GM23248 (cell line): ENCODE results near the gene ANO1. TPM values are rescaled to one million over a fixed set of nuclear protein-coding genes. Genes with fewer than 3 reads are reported as not detected.

ENCODE experiments used
- DNase-seq: peaks from one replicate; pipeline ENCODE4 v3.0.0-alpha.2; 2015
- H2AFZ ChIP-seq: fragments of 200-600 bp; sonication (generic); 2 replicates; pipeline ENCODE4 v1.6.1; 2016; ENCODE audit warnings: antibody characterized with exemption
- H3F3A ChIP-seq: fragments of 200-600 bp; sonication (generic); 2 replicates; pipeline ENCODE4 v1.6.1; 2016; ENCODE audit warnings: mild to moderate bottlenecking, antibody characterized with exemption, mixed run types; ENCODE audit not compliant: insufficient read depth
- H3K27ac ChIP-seq: fragments of 200-600 bp; sonication (generic); 2 replicates; pipeline ENCODE4 v1.5.1; 2016; ENCODE audit warnings: mild to moderate bottlenecking
- H3K27me3 ChIP-seq: fragments of 200-600 bp; sonication (generic); replicated peaks from 2 replicates; pipeline ENCODE4 v1.6.1; 2016; ENCODE audit warnings: mild to moderate bottlenecking; ENCODE audit not compliant: insufficient read depth
- H3K36me3 ChIP-seq: fragments of 200-600 bp; sonication (generic); 2 replicates; pipeline ENCODE4 v1.6.1; 2016; ENCODE audit warnings: low read depth, mild to moderate bottlenecking
- H3K4me1 ChIP-seq: fragments of 200-600 bp; sonication (generic); 2 replicates; pipeline ENCODE4 v1.6.1; 2016; ENCODE audit warnings: mild to moderate bottlenecking; ENCODE audit not compliant: insufficient read depth
- H3K4me2 ChIP-seq: fragments of 200-600 bp; sonication (generic); one replicate; pipeline ENCODE4 v1.6.1; 2016; ENCODE audit warnings: mild to moderate bottlenecking; ENCODE audit not compliant: unreplicated experiment
- H3K4me3 ChIP-seq: fragments of 200-600 bp; sonication (generic); 2 replicates; pipeline ENCODE4 v1.5.1; 2016; ENCODE audit warnings: mild to moderate bottlenecking
- H3K79me2 ChIP-seq: fragments of 200-600 bp; sonication (generic); 2 replicates; pipeline ENCODE4 v1.6.1; 2016; ENCODE audit warnings: mild to moderate bottlenecking; ENCODE audit not compliant: insufficient read depth
- H3K9ac ChIP-seq: fragments of 200-600 bp; sonication (generic); 2 replicates; pipeline ENCODE4 v1.6.1; 2016; ENCODE audit warnings: mild to moderate bottlenecking
- H3K9me2 ChIP-seq: fragments of 200-600 bp; sonication (generic); 2 replicates; pipeline ENCODE4 v1.6.1; 2016; ENCODE audit warnings: mixed run types, mild to moderate bottlenecking, moderate library complexity; ENCODE audit not compliant: insufficient read depth
- H3K9me3 ChIP-seq: fragments of 200-600 bp; sonication (generic); one replicate; pipeline ENCODE4 v1.6.1; 2017; ENCODE audit warnings: low read depth
- H4K20me1 ChIP-seq: fragments of 200-600 bp; sonication (generic); 2 replicates; pipeline ENCODE4 v1.6.0; 2016; ENCODE audit not compliant: insufficient read depth
- EZH2 ChIP-seq: fragments of 200-600 bp; sonication (generic); IDR thresholded peaks from 2 replicates; pipeline ENCODE4 v1.6.1; 2018; ENCODE audit warnings: antibody characterized with exemption, mild to moderate bottlenecking; ENCODE audit not compliant: insufficient read depth, poor library complexity, severe bottlenecking
- EZH2phosphoT487 ChIP-seq: fragments of 200-600 bp; sonication (generic); IDR thresholded peaks from 2 replicates; pipeline ENCODE4 v1.6.1; 2018; ENCODE audit warnings: antibody characterized with exemption, moderate library complexity, mild to moderate bottlenecking, low read depth; ENCODE audit not compliant: insufficient read depth
- WGBS, 2 experiments: methylation state at CpG; one replicate each; pipeline ENCODE4 v1.1.6; 2015 to 2017; ENCODE audit warnings: low lambda C conversion rate in 2 of 2, low coverage in 1 of 2; ENCODE audit errors: missing lambda C conversion rate in 2 of 2; 5-methylcytosine and 5-hydroxymethylcytosine counted together
- in situ Hi-C: fragments of 300-500 bp; cut with MboI; formaldehyde crosslinking; loops from 2 replicates; pipeline ENCODE4 v1.15.0; 2020
- polyA plus RNA-seq: library from polyadenylated mRNA; unstranded; fragments of >200 nt; fragmentation: Nextera tagmentation; extraction: Ambion mirVana; gene quantifications from 2 replicates; pipeline ENCODE4 v1.2.1, GENCODE V29; 2016
- total RNA-seq: library from RNA; depleted of rRNA; stranded (reverse); fragments of >200 nt; shearing (Covaris generic); gene quantifications from 2 replicates; pipeline ENCODE4 v1.2.3, GENCODE V29; 2014; rRNA removed

ANO1 gene
- total RNA-seq (0.97 TPM in 1 of 2 replicates, not detected in the other), polyA plus RNA-seq (not detected in 2 replicates)

DNA sequence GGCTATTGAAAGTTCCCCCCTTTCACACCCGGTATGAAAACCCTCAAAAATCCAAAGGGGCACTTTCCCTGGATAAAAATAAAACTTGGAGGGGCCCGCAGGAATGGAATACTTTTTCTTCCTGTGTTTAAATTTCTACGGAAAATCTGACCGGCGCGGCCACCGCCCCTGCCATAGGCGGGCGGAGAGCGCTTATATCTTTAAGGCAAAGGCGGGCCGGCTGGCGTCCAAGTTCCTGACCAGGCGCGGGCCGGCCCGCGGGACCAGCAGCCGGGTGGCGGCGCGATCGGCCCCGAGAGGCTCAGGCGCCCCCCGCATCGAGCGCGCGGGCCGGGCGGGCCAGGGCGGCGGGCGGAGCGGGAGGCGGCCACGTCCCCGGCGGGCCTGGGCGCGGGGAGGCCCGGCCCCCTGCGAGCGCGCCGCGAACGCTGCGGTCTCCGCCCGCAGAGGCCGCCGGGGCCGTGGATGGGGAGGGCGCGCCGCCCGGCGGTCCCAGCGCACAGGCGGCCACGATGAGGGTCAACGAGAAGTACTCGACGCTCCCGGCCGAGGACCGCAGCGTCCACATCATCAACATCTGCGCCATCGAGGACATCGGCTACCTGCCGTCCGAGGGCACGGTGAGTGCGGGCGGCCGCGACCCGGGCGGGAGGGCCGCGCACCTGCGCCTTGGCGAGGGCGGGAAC lies at the start of gene ANO1:
Gene ANO1, plus strand, starts transcription at position 223 of the 686 bp plus-strand sequence. Its CDS starts 290 bp downstream, at position 513.
- peak; percentile 69 for TF ChIP-seq EZH2
- no peak for TF ChIP-seq EZH2phosphoT487
- Histone ChIP-seq H3K4me3 (no peak within 1 kb of the TSS), H3F3A (no peaks in the 10 kb centered on the region), H3K27ac (no peak within 1 kb of the TSS), H3K4me2 (no peak within 1 kb of the TSS), H3K9me3 (no peaks in the 10 kb centered on the region), H3K79me2 (no peaks in the 10 kb centered on the region), H2AFZ (no peak within 1 kb of the TSS), H4K20me1 (no peaks in the 10 kb centered on the region), H3K4me1 (no peaks in the 10 kb centered on the region), H3K27me3 (peaks cover 64% of the 10 kb centered on the region), H3K9me2 (no peaks in the 10 kb centered on the region), H3K9ac (no peak within 1 kb of the TSS), H3K36me3 (no peaks in the 10 kb centered on the region)
- DNase-seq: peak; percentile 42
- in situ Hi-C loops: no loop called here
- 2 to 3% methylated on average over 36 to 47 of the region's 87 CpGs for WGBS, 2 experiments

DNA sequence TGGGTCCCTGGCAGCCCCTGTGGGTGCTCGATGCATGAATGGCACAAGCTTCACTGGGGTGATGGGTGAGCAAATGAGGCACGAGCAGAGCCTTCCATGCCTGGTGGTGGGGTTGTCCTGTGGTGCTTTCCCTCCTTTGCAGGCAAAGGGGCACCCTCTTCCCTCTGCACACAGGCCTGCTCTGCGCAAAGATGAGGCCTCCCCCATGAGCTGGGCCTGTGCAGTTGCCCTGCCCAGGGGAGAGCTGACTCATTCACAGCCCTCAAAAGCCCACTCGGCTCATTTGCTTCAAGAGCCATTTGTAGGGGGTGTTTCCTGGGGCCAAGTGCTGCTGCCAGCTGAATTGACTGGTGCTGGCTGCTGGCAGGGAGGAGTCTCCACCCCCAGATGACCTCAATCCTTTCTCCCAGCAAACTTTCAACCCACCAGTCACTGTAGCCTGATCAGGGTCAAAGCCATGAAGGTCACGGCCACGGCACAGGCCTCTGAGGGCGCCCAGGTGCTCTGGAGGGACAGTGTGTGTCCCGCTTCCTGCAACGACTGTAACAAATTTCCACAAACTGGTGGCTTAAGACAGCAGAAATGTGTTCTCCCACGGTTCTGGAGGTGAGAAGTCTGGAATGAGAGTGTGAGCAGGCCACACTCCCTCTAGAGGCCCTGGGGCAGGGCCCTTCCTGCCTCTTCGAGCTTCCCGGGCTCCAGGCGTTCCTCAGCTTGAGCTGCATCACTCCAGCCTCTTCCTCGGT lies 48.8 kb upstream of the ANO1 start:
- TF ChIP-seq EZH2phosphoT487 (no peak), EZH2 (no peak)
- H3K9ac ChIP-seq: no peak overlapping the region
- no peak overlapping the region for H3K4me3 ChIP-seq
- no peaks in the 10 kb centered on the region for H4K20me1 ChIP-seq
- no peaks in the 10 kb centered on the region for H3K79me2 ChIP-seq
- H3F3A ChIP-seq: no peaks in the 10 kb centered on the region
- no peak overlapping the region for H3K4me2 ChIP-seq
- no peaks in the 10 kb centered on the region for H3K9me3 ChIP-seq
- H3K4me1 ChIP-seq: no peaks in the 10 kb centered on the region
- 30 to 34% methylated on average over 14 of the region's 14 CpGs for WGBS, 2 experiments
- DNase-seq: no peak
- no peaks in the 10 kb centered on the region for H3K36me3 ChIP-seq
- in situ Hi-C loops: no loop called here
- H3K27me3 ChIP-seq: peaks cover 13% of the 10 kb centered on the region
- no peak overlapping the region for H2AFZ ChIP-seq
- H3K9me2 ChIP-seq: no peaks in the 10 kb centered on the region
- no peak overlapping the region for H3K27ac ChIP-seq

DNA sequence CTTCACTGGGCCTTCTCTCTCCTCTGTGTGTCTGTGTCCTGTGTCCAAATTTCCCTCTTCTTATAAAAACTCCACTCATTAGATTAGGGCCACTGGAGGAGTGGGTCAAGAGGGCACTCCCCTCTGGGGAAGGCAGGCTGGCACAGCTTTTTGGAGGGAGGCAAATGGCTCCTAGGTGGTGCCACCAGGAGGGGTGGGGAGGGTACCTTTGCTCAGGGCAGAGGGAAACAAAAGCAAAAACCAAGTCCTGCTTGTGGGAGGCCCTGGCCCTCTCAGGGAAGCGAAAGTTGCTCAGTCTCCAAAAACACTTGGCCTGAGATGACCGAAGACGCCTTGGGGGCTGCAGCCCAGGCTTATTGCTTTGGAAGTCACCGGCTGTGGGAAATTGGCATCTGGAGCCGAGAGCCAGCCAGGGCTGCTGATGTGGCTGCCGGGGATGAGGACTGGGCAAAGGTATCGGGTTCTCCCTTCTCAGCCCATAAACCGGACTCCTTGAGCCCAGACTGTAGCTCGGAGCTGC lies 48.2 kb upstream of the ANO1 start:
- Histone ChIP-seq H3K27ac (no peak overlapping the region), H3K4me2 (no peak overlapping the region), H3K9me2 (no peaks in the 10 kb centered on the region), H3K27me3 (peaks cover 13% of the 10 kb centered on the region), H3K79me2 (no peaks in the 10 kb centered on the region), H3K4me1 (no peaks in the 10 kb centered on the region), H3K9me3 (no peaks in the 10 kb centered on the region), H3K36me3 (no peaks in the 10 kb centered on the region), H3K9ac (no peak overlapping the region), H4K20me1 (no peaks in the 10 kb centered on the region), H3K4me3 (no peak overlapping the region), H2AFZ (no peak overlapping the region), H3F3A (no peaks in the 10 kb centered on the region)
- WGBS, 2 experiments: 49 to 56% methylated on average over 9 of the region's 9 CpGs
- in situ Hi-C loops: no loop called here
- DNase-seq: no peak
- TF ChIP-seq EZH2phosphoT487 (no peak), EZH2 (no peak)

DNA sequence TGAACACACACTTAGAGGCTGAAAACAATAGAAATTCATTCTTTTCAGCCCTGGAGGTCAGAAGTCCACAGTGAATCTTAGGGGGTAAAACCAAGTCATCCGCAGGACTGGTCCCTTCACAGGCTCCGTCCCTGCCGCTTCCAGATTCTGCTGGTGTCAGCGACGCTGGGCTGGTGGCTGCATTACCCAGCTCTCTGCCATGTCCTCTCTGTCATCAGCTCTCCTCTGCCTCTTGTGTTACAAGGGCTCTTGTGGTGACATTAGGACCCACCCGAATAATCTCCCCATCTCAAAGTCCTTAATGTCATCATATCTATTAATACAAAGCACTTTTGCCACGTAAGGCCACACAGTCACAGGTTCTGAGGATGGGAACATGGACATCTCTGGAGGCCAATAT lies 47.7 kb upstream of the ANO1 start:
- Histone ChIP-seq H3K4me3 (no peak overlapping the region), H3K36me3 (no peaks in the 10 kb centered on the region), H3K9ac (no peak overlapping the region), H3K27ac (no peak overlapping the region), H2AFZ (no peak overlapping the region), H3K9me3 (no peaks in the 10 kb centered on the region), H4K20me1 (no peaks in the 10 kb centered on the region), H3F3A (no peaks in the 10 kb centered on the region), H3K9me2 (no peaks in the 10 kb centered on the region), H3K4me2 (no peak overlapping the region), H3K4me1 (no peaks in the 10 kb centered on the region), H3K79me2 (no peaks in the 10 kb centered on the region), H3K27me3 (peaks cover 13% of the 10 kb centered on the region)
- in situ Hi-C loops: no loop called here
- DNase-seq: no peak
- WGBS, 2 experiments: 72 to 76% methylated on average over 7 of the region's 7 CpGs
- TF ChIP-seq EZH2: no peak
- TF ChIP-seq EZH2phosphoT487: no peak
